Endodermal cell (in vitro differentiated cells): Measurements from ENCODE around the gene KRTAP1-3. TPM values are rescaled to one million over a fixed set of nuclear protein-coding genes. Genes with fewer than 3 reads are reported as not detected.
"Not testable (repeated sequence)": the region's sequence is repeated elsewhere in the genome, so short reads cannot be mapped to it uniquely, and the experiment has no call there.

Experiments used
- DNase-seq: peaks from one replicate; pipeline ENCODE4 v3.0.0-alpha.2; 2017
- H3K27ac ChIP-seq: 2 replicates; pipeline ENCODE4 v1.5.1; 2013; ENCODE audit warnings: mild to moderate bottlenecking, low read depth, low read length, moderate library complexity
- H3K27me3 ChIP-seq: 2 replicates; pipeline ENCODE4 v1.6.1; 2013; ENCODE audit warnings: mild to moderate bottlenecking, low read length, moderate library complexity; ENCODE audit not compliant: insufficient read depth, control insufficient read depth, poor library complexity, severe bottlenecking
- H3K36me3 ChIP-seq: 2 replicates; pipeline ENCODE4 v1.7.0; 2013; ENCODE audit warnings: mild to moderate bottlenecking, low read length, moderate library complexity; ENCODE audit not compliant: control insufficient read depth, insufficient read depth
- H3K4me1 ChIP-seq: one replicate; pipeline ENCODE4 v1.7.0; 2013; ENCODE audit warnings: low read length; ENCODE audit not compliant: control insufficient read depth, insufficient read depth
- H3K4me3 ChIP-seq: 2 replicates; pipeline ENCODE4 v1.5.1; 2013; ENCODE audit warnings: mild to moderate bottlenecking, low read length, moderate library complexity
- H3K9ac ChIP-seq: 2 replicates; pipeline ENCODE4 v1.6.1; 2013; ENCODE audit warnings: mild to moderate bottlenecking, low read length, moderate library complexity; ENCODE audit not compliant: poor library complexity, severe bottlenecking; ENCODE audit errors: extremely low read depth
- H3K9me3 ChIP-seq: 2 replicates; pipeline ENCODE4 v1.6.1; 2013; ENCODE audit warnings: mild to moderate bottlenecking, low read length, moderate library complexity; ENCODE audit not compliant: control insufficient read depth
- H3K27ac Mint-ChIP-seq: 2 replicates; pipeline ENCODE4 v1.8.0; 2020; ENCODE audit warnings: mixed read lengths
- H3K27me3 Mint-ChIP-seq: 2 replicates; pipeline ENCODE4 v1.8.0; 2021; ENCODE audit warnings: mild to moderate bottlenecking, mixed read lengths; ENCODE audit not compliant: insufficient read depth
- H3K36me3 Mint-ChIP-seq: 2 replicates; pipeline ENCODE4 v1.8.0; 2020; ENCODE audit warnings: low read depth, mixed read lengths
- H3K4me1 Mint-ChIP-seq: 2 replicates; pipeline ENCODE4 v1.8.0; 2020; ENCODE audit warnings: mixed read lengths
- H3K4me3 Mint-ChIP-seq: 2 replicates; pipeline ENCODE4 v1.8.0; 2020; ENCODE audit warnings: mild to moderate bottlenecking, moderate library complexity, mixed read lengths
- H3K9me3 Mint-ChIP-seq: 2 replicates; pipeline ENCODE4 v1.8.0; 2020; ENCODE audit warnings: mild to moderate bottlenecking, mixed read lengths
- WGBS, 2 experiments: methylation state at CpG; one replicate each; pipeline versions ENCODE4 v1.1.5 to v1.1.7; 2013; ENCODE audit warnings: missing lambda C conversion rate in 2 of 2, mixed read lengths in 1 of 2; ENCODE audit not compliant: insufficient coverage in 1 of 2, insufficient read length in 1 of 2; 5-methylcytosine and 5-hydroxymethylcytosine counted together
- total RNA-seq, 2 donors: library from RNA; stranded (reverse); fragmentation: NEBNext Ultra II Directional in 1 of 2; extraction: Animal tissue kit (Norgen Biotek cat#: 25700) in 1 of 2; gene quantifications; 2 replicates in 1 of 2; 3 replicates in 1 of 2; pipeline ENCODE4 v1.2.1, GENCODE V29; 2021
- TF ChIP-seq, protein P1 (sequence below): fragments of 200-600 bp; sonication (generic); conservative IDR thresholded peaks from 2 replicates; pipeline ENCODE4 v1.5.0; 2021; ENCODE audit warnings: antibody characterized with exemption, mild to moderate bottlenecking

KRTAP1-3 gene
- total RNA-seq, 2 donors from 2014 or later: not detected

DNA sequence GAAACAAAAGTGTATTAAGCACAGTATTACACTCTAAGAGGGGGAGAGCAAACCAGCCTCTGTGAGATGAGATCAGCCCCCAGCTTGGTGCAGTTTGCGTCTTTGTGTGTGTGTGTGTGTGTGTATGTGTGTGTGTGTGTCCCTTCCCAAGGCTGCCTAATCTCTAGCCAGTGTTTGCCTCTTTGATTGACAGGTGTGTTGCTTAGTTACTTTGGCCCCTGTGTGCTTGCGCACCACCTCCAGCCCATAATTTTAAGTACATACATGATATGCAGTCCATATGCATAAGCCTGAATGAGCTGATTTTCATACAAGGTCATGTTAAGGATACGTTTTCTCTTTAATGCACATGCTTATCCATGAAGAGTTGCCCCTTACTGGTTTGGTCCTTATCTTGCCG is 32.9 kb downstream of the KRTAP1-3 start:
- Mint-ChIP-seq H3K9me3 (no peaks in the 10 kb centered on the region), H3K36me3 (no peaks in the 10 kb centered on the region), H3K4me3 (no peak overlapping the region), H3K27ac (no peak overlapping the region), H3K27me3 (no peaks in the 10 kb centered on the region), H3K4me1 (no peaks in the 10 kb centered on the region)
- H3K27me3 ChIP-seq: no peaks in the 10 kb centered on the region
- H3K9ac ChIP-seq: no peak overlapping the region
- H3K4me3 ChIP-seq: no peak overlapping the region
- no peaks in the 10 kb centered on the region for H3K4me1 ChIP-seq
- H3K27ac ChIP-seq: no peak overlapping the region
- H3K36me3 ChIP-seq: no peaks in the 10 kb centered on the region
- H3K9me3 ChIP-seq: no peaks in the 10 kb centered on the region
- TF ChIP-seq, protein P1, sequence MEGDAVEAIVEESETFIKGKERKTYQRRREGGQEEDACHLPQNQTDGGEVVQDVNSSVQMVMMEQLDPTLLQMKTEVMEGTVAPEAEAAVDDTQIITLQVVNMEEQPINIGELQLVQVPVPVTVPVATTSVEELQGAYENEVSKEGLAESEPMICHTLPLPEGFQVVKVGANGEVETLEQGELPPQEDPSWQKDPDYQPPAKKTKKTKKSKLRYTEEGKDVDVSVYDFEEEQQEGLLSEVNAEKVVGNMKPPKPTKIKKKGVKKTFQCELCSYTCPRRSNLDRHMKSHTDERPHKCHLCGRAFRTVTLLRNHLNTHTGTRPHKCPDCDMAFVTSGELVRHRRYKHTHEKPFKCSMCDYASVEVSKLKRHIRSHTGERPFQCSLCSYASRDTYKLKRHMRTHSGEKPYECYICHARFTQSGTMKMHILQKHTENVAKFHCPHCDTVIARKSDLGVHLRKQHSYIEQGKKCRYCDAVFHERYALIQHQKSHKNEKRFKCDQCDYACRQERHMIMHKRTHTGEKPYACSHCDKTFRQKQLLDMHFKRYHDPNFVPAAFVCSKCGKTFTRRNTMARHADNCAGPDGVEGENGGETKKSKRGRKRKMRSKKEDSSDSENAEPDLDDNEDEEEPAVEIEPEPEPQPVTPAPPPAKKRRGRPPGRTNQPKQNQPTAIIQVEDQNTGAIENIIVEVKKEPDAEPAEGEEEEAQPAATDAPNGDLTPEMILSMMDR: no peak
- WGBS, 2 experiments: 83 to 93% methylated on average over 1 to 4 of the region's 4 CpGs
- no peak for DNase-seq

- WGBS, 2 experiments: 94 to 95% methylated on average over 2 to 5 of the region's 6 CpGs
- not testable (repeated sequence) for H3K4me1 Mint-ChIP-seq
These were observed 35.1 kb downstream of the KRTAP1-3 start, which contains the start of gene KRTAP3-2 for GRCh38 chr17:40999563-40999962. TSS of gene KRTAP3-2 (minus strand) at chr17:40999906. CDS start at chr17:40999853, 53 bp downstream.

GRCh38 chr17:40997361-40997760 is 37.3 kb downstream of the KRTAP1-3 start:
- no peaks in the 10 kb centered on the region for H3K9me3 Mint-ChIP-seq
- Histone ChIP-seq H3K4me1 (no peaks in the 10 kb centered on the region), H3K9ac (no peak overlapping the region), H3K4me3 (no peak overlapping the region), H3K27me3 (no peaks in the 10 kb centered on the region), H3K9me3 (no peaks in the 10 kb centered on the region), H3K27ac (no peak overlapping the region), H3K36me3 (no peaks in the 10 kb centered on the region)
- TF ChIP-seq, protein P1: no peak
- H3K27me3 Mint-ChIP-seq: no peaks in the 10 kb centered on the region
- WGBS, 2 experiments: 87 to 94% methylated on average over 2 of the region's 2 CpGs
- no peak overlapping the region for H3K27ac Mint-ChIP-seq
- H3K36me3 Mint-ChIP-seq: no peaks in the 10 kb centered on the region
- H3K4me1 Mint-ChIP-seq: peaks cover 6% of the 10 kb centered on the region
- DNase-seq: no peak
- no peak overlapping the region for H3K4me3 Mint-ChIP-seq

More at GRCh38 chr17:40999563-40999962, 35.1 kb downstream of the KRTAP1-3 start, which contains the start of gene KRTAP3-2:
- H3K27ac ChIP-seq, H3K9ac ChIP-seq, H3K36me3 Mint-ChIP-seq, H3K4me3 Mint-ChIP-seq, H3K9me3 ChIP-seq, H3K9me3 Mint-ChIP-seq, H3K4me1 ChIP-seq, H3K27ac Mint-ChIP-seq, H3K4me3 ChIP-seq, DNase-seq, H3K27me3 ChIP-seq, H3K36me3 ChIP-seq, H3K27me3 Mint-ChIP-seq: not testable (repeated sequence)

DNA sequence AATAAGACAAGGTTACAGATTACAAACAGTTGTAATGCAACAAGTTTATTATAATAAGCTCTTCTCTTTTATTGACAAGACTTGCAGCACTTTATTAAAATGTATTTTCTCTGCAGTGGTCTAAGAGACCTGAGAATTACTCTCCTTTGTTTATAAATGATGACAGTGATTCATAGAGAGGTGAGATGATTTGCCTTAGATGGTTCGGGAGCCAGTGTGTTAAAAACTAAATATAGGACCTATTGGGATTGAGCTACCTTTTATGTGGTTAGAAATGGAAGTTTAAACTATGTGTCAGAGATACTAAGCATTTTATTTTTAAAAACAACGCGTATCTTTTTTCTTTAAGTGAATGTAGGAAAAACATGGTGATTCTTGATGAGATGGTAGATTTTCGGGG is 37.8 kb downstream of the KRTAP1-3 start:
- no peak overlapping the region for H3K27ac ChIP-seq
- H3K27me3 Mint-ChIP-seq: no peaks in the 10 kb centered on the region
- H3K9me3 Mint-ChIP-seq: no peaks in the 10 kb centered on the region
- no peak for DNase-seq
- H3K4me1 Mint-ChIP-seq: peaks cover 6% of the 10 kb centered on the region
- WGBS, 2 experiments: 93 to 97% methylated on average over 3 of the region's 4 CpGs
- H3K9me3 ChIP-seq: no peaks in the 10 kb centered on the region
- H3K27ac Mint-ChIP-seq: no peak overlapping the region
- H3K4me3 ChIP-seq: no peak overlapping the region
- H3K36me3 ChIP-seq: no peaks in the 10 kb centered on the region
- no peak overlapping the region for H3K9ac ChIP-seq
- no peaks in the 10 kb centered on the region for H3K4me1 ChIP-seq
- TF ChIP-seq, protein P1: no peak
- H3K27me3 ChIP-seq: no peaks in the 10 kb centered on the region
- H3K4me3 Mint-ChIP-seq: no peak overlapping the region
- no peaks in the 10 kb centered on the region for H3K36me3 Mint-ChIP-seq
